Hepatocyte (in vitro differentiated cells): ENCODE results near the gene CCDC183.

Source experiments
- EZH2phosphoT487 ChIP-seq: fragments of 200-600 bp; sonication (generic); IDR thresholded peaks from one replicate; pipeline ENCODE4 v1.6.1; 2018; ENCODE audit warnings: antibody characterized with exemption, mild to moderate bottlenecking, low read depth, moderate library complexity; ENCODE audit not compliant: unreplicated experiment, severe bottlenecking
- TF ChIP-seq, protein P1 (sequence below): fragments of 200-600 bp; sonication (generic); IDR thresholded peaks from 2 replicates; pipeline ENCODE4 v1.5.1; 2016; ENCODE audit warnings: antibody characterized with exemption, mild to moderate bottlenecking; ENCODE audit not compliant: poor library complexity

GRCh38 chr9:136808806-136809158, 12.6 kb downstream of the CCDC183 start:
- TF ChIP-seq, protein P1, sequence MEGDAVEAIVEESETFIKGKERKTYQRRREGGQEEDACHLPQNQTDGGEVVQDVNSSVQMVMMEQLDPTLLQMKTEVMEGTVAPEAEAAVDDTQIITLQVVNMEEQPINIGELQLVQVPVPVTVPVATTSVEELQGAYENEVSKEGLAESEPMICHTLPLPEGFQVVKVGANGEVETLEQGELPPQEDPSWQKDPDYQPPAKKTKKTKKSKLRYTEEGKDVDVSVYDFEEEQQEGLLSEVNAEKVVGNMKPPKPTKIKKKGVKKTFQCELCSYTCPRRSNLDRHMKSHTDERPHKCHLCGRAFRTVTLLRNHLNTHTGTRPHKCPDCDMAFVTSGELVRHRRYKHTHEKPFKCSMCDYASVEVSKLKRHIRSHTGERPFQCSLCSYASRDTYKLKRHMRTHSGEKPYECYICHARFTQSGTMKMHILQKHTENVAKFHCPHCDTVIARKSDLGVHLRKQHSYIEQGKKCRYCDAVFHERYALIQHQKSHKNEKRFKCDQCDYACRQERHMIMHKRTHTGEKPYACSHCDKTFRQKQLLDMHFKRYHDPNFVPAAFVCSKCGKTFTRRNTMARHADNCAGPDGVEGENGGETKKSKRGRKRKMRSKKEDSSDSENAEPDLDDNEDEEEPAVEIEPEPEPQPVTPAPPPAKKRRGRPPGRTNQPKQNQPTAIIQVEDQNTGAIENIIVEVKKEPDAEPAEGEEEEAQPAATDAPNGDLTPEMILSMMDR, result no peak
- no peak for TF ChIP-seq EZH2phosphoT487
